Cerebellar cortex (tissue), 1 donor: ENCODE data around the gene SMARCA4.
"Not testable (repeated sequence)": the region's sequence is repeated elsewhere in the genome, so short reads cannot be mapped to it uniquely, and the experiment has no call there.

Experiments
- DNase-seq: peaks from one replicate; pipeline ENCODE4 v3.0.0-alpha.2; 2015; ENCODE audit warnings: low spot score

SMARCA4 gene

DNA sequence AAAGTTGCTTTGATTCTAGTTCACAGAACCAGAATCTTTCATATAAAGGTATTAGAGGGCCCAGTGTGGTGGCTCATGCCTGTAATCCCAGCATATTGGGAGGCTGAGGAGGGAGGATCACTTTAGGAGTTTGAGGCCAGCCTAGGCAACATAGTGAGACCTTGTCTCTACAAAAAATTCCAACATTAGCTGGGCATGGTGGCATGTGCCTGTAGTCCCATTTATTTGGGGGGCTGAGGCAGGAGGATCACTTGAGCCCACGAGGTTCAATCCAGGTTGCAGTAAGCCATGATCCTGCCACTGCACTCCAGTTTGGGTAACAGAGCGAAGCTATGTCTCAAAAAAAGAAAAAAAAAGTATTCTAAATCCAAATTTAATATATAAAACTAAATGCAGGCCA lies 137.5 kb downstream of the SMARCA4 start:
- no peak for DNase-seq

- DNase-seq = no peak
These were observed 138.0 kb downstream of the SMARCA4 start for GRCh38 chr19:11098861-11099260.

DNA sequence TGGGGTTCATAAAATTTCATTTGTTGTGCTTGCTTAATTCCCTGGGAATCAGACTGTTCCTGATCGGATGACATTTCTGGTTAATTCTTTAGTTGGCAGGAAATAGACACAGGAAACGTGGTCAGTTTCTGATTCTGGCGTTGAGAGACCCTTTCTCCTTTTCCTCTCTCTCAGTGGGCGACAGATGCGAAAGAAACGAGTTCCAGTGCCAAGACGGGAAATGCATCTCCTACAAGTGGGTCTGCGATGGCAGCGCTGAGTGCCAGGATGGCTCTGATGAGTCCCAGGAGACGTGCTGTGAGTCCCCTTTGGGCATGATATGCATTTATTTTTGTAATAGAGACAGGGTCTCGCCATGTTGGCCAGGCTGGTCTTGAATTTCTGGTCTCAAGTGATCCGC lies 139.2 kb downstream of the SMARCA4 start:
- no peak for DNase-seq

GRCh38 chr19:11101057-11101456 lies 140.2 kb downstream of the SMARCA4 start:
- DNase-seq = no peak

DNA sequence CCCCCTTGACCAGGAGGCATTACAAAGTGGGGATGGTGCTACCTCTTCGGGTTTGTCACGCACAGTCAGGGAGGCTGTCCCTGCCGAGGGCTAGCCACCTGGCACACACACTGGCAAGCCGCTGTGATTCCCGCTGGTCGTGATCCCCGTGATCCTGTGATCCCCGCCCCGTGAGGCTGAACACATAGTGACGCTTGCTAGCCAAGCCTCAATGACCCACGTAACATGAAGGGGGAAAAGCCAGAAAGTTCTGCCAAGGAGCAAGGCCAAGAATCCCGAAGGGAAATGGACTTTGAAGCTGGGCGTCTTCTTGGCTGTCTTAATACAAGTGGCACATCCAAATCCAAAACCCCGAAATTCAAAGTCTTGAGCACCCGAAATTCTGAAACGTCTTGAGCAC lies 142.1 kb downstream of the SMARCA4 start:
- no peak for DNase-seq

- DNase-seq = not testable (repeated sequence)
These were observed 142.8 kb downstream of the SMARCA4 start for GRCh38 chr19:11103667-11104066.

DNA sequence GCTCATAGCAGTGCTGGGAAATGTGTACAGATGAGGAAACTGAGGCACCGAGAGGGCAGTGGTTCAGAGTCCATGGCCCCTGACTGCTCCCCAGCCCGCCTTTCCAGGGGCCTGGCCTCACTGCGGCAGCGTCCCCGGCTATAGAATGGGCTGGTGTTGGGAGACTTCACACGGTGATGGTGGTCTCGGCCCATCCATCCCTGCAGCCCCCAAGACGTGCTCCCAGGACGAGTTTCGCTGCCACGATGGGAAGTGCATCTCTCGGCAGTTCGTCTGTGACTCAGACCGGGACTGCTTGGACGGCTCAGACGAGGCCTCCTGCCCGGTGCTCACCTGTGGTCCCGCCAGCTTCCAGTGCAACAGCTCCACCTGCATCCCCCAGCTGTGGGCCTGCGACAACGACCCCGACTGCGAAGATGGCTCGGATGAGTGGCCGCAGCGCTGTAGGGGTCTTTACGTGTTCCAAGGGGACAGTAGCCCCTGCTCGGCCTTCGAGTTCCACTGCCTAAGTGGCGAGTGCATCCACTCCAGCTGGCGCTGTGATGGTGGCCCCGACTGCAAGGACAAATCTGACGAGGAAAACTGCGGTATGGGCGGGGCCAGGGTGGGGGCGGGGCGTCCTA lies 144.3 kb downstream of the SMARCA4 start:
- no peak for DNase-seq

DNA sequence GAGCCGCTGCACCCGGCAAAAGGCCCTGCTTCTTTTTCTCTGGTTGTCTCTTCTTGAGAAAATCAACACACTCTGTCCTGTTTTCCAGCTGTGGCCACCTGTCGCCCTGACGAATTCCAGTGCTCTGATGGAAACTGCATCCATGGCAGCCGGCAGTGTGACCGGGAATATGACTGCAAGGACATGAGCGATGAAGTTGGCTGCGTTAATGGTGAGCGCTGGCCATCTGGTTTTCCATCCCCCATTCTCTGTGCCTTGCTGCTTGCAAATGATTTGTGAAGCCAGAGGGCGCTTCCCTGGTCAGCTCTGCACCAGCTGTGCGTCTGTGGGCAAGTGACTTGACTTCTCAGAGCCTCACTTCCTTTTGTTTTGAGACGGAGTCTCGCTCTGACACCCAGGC lies 145.6 kb downstream of the SMARCA4 start:
- DNase-seq = no peak

GRCh38 chr19:11108746-11109145 lies 147.9 kb downstream of the SMARCA4 start:
- DNase-seq = no peak

DNA sequence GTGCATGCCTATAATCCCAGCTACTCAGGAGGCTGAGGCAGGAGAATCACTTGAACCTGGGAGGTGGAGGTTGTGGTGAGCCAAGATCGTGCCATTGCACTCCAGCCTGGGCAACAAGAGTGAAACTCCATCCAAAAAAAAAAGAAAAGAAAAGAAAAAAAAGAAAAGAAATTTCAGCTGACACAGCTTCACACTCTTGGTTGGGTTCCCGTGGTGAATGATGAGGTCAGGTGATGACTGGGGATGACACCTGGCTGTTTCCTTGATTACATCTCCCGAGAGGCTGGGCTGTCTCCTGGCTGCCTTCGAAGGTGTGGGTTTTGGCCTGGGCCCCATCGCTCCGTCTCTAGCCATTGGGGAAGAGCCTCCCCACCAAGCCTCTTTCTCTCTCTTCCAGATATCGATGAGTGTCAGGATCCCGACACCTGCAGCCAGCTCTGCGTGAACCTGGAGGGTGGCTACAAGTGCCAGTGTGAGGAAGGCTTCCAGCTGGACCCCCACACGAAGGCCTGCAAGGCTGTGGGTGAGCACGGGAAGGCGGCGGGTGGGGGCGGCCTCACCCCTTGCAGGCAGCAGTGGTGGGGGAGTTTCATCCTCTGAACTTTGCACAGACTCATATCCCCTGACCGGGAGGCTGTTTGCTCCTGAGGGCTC lies 150.4 kb downstream of the SMARCA4 start:
- no peak for DNase-seq

GRCh38 chr19:11111771-11112144 lies 150.9 kb downstream of the SMARCA4 start:
- DNase-seq = no peak
